K562 (cell line): ENCODE data around the gene PRPF6.

Experiments used
- BRD9 ChIP-seq: fragments of 450-650 bp; IDR thresholded peaks from 2 replicates; pipeline ENCODE4 v1.6.1; 2018; ENCODE audit warnings: low read depth; ENCODE audit not compliant: partially characterized antibody
- CREM ChIP-seq: IDR thresholded peaks from 2 replicates; pipeline ENCODE4 v1.6.1; 2014; ENCODE audit warnings: antibody characterized with exemption, low read depth
- ETV1 ChIP-seq: fragments of 450-650 bp; conservative IDR thresholded peaks from 2 replicates; pipeline ENCODE4 v1.6.1; 2016; ENCODE audit warnings: missing genetic modification characterization, control low read depth, low read depth, missing compliant biosample characterization
- HDAC6 ChIP-seq: IDR thresholded peaks from 2 replicates; pipeline ENCODE4 v1.6.1; 2012; ENCODE audit warnings: low read depth, mild to moderate bottlenecking, control low read depth, inconsistent platforms, low read length, moderate library complexity
- KLF13 ChIP-seq: fragments of 450-650 bp; IDR thresholded peaks from 2 replicates; pipeline ENCODE4 v1.6.1; 2016; ENCODE audit warnings: missing genetic modification characterization, low read depth, mild to moderate bottlenecking, missing compliant biosample characterization, moderate library complexity, borderline replicate concordance
- PHB2 ChIP-seq: fragments of 450-650 bp; IDR thresholded peaks from 2 replicates; pipeline ENCODE4 v1.6.1; 2017; ENCODE audit warnings: low read depth
- PURB ChIP-seq: sonication (generic); formaldehyde crosslinking; IDR thresholded peaks from 2 replicates; pipeline ENCODE4 v1.9.0; 2021; ENCODE audit warnings: low read depth, mild to moderate bottlenecking, missing genetic modification reagents
- RFX1 ChIP-seq: fragments of 450-650 bp; IDR thresholded peaks from 2 replicates; pipeline ENCODE4 v1.6.1; 2016; ENCODE audit warnings: mild to moderate bottlenecking, moderate library complexity
- SAFB2 ChIP-seq: fragments of 200-400 bp; formaldehyde crosslinking; IDR thresholded peaks from 2 replicates; pipeline ENCODE4 v1.6.1; 2018; ENCODE audit warnings: borderline replicate concordance, low read length, low read depth, moderate library complexity; ENCODE audit not compliant: severe bottlenecking
- SMAD3 ChIP-seq: fragments of 450-650 bp; formaldehyde crosslinking; conservative IDR thresholded peaks from 2 replicates; pipeline ENCODE4 v1.4.0; 2020; ENCODE audit warnings: mild to moderate bottlenecking

- no peak for TF ChIP-seq SAFB2
- TF ChIP-seq PHB2, result no peak
- TF ChIP-seq ETV1, result no peak
- no peak for TF ChIP-seq KLF13 (tag)
- no peak for TF ChIP-seq SMAD3 (CRISPR knock-in tag)
- TF ChIP-seq HDAC6, result no peak
- TF ChIP-seq RFX1, result no peak
- no peak for TF ChIP-seq CREM
- no peak for TF ChIP-seq BRD9
- TF ChIP-seq PURB, result no peak
Observed at GRCh38 chr20:64037199-64037497, 56.2 kb downstream of the PRPF6 start.
